Stimulated activated CD8-positive, alpha-beta memory T cell treated with anti-CD3 and anti-CD28 coated beads, Interleukin-2, amount 100 ng/mL, for 1 hour (primary cell): ENCODE results near the gene CCDC57.

Experiments used
- DNase-seq, 2 donors: peaks; one replicate each; pipeline ENCODE4 v3.0.0-alpha.2; 2020; ENCODE audit warnings: low read depth in 2 of 2

CCDC57 gene

DNA sequence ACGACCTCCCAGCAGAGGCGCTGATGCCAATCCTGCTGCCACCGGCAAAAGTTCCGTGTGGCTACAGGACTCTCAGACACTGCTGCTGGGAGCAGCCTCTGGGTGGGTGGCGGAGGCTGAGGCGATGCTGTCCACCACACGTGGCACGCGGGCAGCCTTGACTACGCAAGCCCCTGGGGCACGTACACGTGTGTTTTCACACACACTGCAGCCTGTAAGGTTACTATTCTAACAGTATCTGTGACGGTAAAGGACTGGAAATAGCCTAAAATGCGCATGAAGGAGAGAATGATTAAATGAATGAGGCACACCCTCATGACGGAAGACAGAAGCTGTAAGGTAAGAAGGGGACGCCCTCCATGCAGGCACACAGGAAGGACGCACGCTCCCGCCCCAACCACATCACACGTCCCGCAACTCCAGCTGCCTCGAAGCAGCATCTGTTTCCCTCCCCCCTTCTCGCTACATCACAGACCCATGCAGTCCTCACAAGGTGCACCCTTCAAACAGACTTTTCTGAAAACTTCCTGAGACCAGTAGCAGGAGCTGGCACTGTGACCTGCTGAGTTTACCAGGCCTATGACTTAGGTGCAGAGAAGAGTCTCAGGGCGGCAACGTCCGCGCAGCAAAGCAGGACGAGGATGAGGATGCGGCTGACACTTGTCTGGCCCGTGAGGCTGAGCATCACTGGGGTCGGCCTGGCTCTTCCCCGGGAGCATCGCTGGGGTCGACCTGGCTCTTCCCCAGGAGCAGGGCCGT is 85.9 kb downstream of the CCDC57 start:
- DNase-seq: peak; percentile 47 to 55

DNA sequence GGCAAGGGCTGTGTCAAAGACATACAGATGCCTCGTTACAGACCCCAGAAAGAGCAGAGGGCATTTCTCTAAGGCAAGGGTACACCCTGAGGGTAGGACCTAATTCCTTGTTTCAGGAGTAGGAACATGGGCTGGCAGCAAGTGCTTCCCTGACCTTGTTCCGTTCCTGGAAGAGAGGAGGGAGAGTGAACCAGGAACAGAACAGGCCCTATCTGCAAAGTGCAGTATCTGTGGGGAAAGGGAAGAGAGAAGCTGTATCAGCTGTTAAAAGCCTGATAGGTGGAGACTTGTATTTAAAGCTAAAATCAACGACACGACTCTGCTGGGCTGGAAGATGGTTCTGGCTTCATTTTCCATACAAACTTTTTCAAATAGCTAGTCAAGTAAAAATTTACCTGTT is 88.5 kb downstream of the CCDC57 start:
- DNase-seq: no peak

- no peak for DNase-seq
Observed at GRCh38 chr17:82121660-82122629, 90.7 kb downstream of the CCDC57 start.

DNA sequence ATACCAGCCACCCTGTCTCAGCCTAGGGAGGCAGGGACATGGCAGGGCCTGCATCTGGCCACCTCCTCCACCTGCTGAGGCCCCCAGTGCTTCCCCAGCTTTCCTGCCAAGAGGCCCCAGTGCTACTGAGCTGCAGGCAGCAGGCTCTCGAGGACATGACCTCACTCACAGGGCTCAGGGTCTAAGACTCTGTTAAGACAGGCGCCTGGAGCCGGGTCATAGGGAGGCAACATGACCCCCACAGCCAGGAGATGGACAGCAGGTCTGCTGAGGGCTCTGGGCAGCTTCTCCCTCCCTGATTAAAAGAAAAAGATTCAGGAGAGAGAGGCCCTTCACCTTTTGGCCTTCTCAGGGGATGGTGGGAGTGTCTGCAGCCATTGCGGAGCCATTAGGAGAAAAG is 91.4 kb downstream of the CCDC57 start:
- DNase-seq: no peak

- no peak for DNase-seq
Observed at GRCh38 chr17:82120148-82120547, 92.5 kb downstream of the CCDC57 start.

DNA sequence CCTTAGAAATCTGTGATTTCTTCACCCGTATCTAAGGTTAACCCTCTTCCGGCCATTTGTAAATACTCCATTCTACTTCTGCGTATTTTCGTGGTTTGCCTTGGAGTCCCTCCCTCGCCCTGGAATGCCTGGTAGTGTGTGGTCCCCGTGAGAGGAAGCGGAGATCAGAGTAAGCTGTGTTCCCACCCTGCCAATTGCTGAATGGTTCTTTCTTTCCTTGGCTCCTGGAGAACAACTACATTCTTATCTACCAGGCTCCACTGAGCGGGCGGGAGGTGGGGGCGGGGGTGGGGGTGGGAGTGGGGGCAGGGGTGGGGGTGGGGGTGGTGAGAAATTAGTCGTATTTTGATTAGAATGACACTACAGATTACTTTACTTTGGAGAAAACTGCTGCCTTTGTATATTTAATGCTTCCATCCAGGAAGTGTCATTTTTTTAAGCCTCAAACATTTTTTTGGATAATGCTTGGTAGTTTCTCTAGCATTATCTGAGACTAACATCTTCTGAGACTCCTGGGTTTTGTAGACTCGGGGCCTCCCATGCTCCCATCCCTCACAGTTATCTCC is 93.7 kb downstream of the CCDC57 start:
- no peak for DNase-seq

DNA sequence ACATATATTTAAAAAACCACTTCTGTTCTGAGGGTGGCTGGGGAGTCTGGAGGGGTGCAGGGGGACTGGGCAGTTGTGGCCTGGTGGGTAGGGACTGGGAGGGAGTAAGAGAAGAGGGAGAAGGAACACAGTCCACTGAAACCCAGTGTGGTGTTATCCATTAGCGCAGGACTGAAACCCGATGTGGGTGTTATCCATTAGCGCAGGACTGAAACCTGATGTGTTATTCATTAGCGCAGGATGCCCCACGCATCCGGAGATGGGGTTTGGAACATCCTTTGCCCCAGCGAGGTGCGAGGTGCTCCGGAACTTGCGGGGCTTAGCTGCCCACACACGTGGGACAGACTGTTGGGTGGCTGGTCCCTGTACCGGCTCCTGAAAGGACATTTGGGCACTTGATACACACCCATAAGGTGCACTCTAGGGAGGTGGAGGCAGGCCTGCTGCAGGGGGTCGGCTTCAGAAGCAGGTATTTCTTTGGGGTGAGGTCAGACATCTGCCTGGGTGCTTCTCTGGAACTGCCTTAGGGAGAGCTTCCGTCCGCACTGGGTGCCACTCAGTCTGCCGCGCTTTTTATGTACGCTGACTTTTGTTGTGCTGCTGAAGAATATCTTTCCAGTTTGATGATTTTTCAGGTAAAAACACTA is 94.4 kb downstream of the CCDC57 start:
- DNase-seq: no peak

GRCh38 chr17:82117139-82118090 is 95.2 kb downstream of the CCDC57 start:
- no peak for DNase-seq

- DNase-seq: no peak
Observed at GRCh38 chr17:82116246-82116645, 96.4 kb downstream of the CCDC57 start.

GRCh38 chr17:82114872-82115271 is 97.8 kb downstream of the CCDC57 start:
- DNase-seq: no peak

DNA sequence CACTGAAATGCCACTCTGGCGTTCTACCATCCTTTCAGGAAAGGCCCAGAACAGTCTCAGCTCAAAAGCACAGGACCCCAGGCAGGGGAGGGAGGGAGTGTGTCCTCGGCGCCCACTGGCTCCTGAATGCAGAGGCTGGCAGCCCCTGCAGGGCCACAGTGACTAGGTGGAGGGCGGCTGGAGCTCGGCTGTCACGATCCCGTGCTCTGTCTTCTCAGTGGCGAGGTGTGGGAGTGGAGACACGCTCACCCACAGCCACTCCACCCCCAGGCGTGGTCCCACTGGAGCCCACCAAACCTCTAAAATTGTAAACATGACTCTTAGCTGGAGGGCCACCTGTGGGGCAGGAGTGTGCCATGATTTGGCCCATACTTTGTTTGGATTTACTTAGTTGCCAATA is 98.2 kb downstream of the CCDC57 start:
- DNase-seq: no peak

DNA sequence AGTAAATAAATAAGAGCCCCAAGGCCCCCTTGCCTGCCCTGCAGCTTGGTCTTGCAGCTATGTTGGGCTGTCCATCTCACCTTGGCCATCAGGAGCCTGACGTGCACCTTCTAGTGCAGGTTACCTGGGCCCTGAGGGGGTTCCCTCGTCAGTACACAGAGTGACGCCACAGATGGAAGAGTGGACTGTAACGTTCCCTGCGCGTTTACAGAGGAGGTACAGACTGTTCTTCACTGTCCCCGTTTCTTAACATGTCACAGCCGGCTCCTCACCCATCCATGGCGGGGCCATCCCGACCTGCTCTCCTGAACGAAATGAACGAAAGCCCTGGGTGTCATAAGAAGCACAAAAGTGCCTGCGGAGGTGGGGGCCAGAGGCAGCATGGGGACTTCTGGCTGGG is 98.7 kb downstream of the CCDC57 start:
- DNase-seq: no peak

GRCh38 chr17:82113422-82113821 is 99.2 kb downstream of the CCDC57 start:
- DNase-seq: no peak

DNA sequence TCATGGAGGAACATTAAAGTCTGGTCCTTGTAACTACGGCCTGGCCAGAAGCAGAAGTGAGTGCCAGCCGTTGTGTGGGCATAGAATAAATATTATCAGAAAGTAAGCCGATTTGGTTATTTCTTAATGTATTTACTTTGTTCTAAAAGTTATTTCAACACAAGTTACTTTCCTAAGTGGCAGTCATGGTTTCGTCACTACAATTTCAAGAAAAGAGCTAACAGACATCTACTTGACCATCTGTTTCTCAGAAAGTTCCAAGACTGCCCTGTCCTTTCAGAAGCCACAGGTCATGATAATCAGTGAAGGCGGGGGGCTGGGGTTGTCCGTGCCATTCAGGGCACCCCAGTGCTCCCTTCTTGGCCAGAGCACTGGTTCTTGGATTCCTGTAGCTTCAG is 99.7 kb downstream of the CCDC57 start:
- no peak for DNase-seq

DNA sequence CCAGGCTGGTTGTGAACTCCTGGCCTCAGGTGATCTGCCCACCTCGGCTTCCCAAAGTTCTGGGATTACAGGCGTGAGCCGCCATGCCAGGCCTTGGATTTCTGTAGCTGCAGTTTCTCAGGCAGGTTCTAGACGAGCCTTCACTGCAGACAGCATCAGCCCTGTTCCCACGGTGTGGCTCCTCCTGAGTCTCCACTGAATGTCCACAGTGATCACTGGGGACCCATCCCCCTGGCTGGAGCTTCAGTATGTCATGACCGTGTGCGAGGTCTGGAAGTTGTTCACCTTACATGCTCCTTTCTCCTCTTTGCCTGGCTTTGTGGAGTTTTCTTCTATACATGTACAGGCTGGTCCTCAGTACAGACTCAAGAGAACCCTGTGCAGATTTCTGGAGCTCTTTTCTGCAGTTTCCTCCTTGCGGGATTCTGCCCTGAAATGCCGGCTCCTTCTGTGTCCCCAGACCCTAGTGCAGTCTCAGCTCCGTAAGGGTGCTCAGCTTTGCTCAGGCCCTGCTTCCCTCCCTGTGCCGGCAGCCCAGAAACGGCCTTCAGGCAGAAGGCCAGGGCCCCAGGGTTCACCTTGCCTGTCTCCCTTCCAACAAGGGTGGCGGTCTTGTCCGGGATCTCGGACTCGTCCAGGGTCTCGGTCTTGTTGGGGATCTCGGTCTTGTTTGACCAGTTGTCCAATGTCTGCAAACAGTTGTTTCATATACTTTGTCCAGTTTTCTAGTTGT is 100.3 kb downstream of the CCDC57 start:
- DNase-seq: no peak

DNA sequence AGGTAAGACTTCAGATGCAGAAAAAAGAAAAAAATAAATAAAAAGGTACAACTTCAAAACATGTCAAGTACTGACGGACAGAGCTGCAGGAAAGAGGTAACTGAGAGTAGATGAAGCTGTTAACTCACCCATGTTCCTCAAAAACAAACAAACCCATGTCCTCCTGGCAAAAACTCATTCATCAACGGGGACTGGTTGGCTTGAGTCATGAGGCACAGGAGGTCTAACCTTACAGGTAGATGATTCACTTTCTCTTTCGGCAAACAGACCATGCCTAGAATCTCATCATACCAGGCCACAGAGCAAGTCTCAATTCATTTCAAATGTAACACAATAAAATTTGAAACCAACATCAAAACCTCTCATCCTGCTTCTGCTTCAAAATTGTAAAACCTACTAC is 102.3 kb downstream of the CCDC57 start:
- no peak for DNase-seq

- no peak for DNase-seq
Observed at GRCh38 chr17:82108961-82109475, 103.6 kb downstream of the CCDC57 start.

DNA sequence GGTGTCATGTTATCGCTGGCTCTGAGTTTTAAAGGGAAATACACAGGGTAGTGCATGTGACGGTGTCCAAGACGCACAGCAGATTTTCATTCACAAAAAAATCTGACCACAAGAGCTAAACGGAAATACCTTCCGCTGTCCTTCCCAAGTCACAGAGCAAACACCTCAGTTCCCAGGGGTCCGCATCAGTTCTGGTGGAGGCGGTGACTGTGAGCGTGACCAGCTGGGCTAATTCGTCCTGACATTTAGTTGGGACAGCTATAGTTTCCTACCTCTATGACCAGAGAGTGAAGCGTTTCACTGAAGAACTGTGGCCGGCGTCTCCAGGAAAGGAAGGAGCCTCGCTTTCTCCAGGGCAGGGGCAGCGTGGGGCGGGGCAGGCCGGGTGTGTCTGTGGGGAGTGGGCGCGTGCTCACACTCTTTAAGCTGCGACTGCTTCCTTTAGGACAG is 104.1 kb downstream of the CCDC57 start:
- DNase-seq: no peak

DNA sequence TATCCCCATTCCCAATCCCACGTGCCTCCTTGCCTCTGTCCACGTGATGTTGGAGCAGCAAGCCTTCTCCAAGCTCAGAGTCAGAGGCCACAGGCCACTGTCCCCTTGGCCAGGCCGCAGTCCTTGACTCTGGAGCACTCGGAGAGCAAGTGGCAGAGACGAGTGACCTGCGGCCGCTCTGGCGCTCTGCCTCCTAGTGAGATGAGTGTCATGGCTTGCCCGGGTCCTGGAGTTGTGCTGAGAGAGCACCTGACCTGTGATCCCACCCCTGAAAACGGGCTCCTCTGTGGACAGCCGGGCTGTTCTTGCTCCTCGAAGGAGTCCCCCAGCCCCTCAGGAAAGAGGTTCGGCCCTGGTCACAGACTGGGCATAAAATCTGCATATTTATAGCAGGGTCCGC is 104.6 kb downstream of the CCDC57 start:
- no peak for DNase-seq

GRCh38 chr17:82107341-82107860 is 105.2 kb downstream of the CCDC57 start:
- no peak for DNase-seq
